Breast epithelium (tissue), 4 donors: Measurements from ENCODE around the gene TRPM2. TPM values are rescaled to one million over a fixed set of nuclear protein-coding genes. Genes with fewer than 3 reads are reported as not detected.
A peak's percentile ranks its signal among the peaks of the same experiment; 100 is the strongest.

Source experiments
- DNase-seq, 2 donors: peaks; one replicate each; pipeline ENCODE4 v3.0.0-alpha.2; 2019; ENCODE audit warnings: low spot score in 2 of 2
- H3K27ac ChIP-seq, 2 donors: fragments of 200-600 bp; sonication (generic) in 1 of 2; one replicate each; pipeline ENCODE4 v1.5.1; 2016 to 2019; ENCODE audit warnings: mild to moderate bottlenecking in 1 of 2
- H3K27me3 ChIP-seq, 2 donors: fragments of 200-600 bp; sonication (generic) in 1 of 2; one replicate each; pipeline versions ENCODE4 v1.5.1 to v1.6.0; 2017 to 2019; ENCODE audit warnings: control low read depth in 1 of 2, mild to moderate bottlenecking in 1 of 2
- H3K36me3 ChIP-seq: fragments of 200-600 bp; one replicate; pipeline ENCODE4 v1.5.1; 2019
- H3K4me1 ChIP-seq, 2 donors: fragments of 200-600 bp; sonication (generic); one replicate each; pipeline ENCODE4 v1.5.1; 2016 to 2019; ENCODE audit warnings: control low read depth in 1 of 2
- H3K4me3 ChIP-seq, 3 donors: fragments of 200-600 bp; sonication (generic); 1 replicate in 2 of 3; 2 replicates in 1 of 3; pipeline ENCODE4 v1.5.1; 2016 to 2019; ENCODE audit warnings: mild to moderate bottlenecking in 3 of 3, moderate library complexity in 2 of 3
- H3K9me3 ChIP-seq, 2 donors: fragments of 200-600 bp; sonication (generic) in 1 of 2; one replicate each; pipeline ENCODE4 v1.5.1; 2016 to 2019; ENCODE audit warnings: control low read depth in 1 of 2
- CTCF ChIP-seq, 3 donors: fragments of 450-650 bp; IDR thresholded peaks; one replicate each; pipeline ENCODE4 v1.5.1; 2016 to 2017; ENCODE audit warnings: antibody characterized with exemption in 3 of 3, mild to moderate bottlenecking in 3 of 3, moderate library complexity in 3 of 3
- POLR2A ChIP-seq: fragments of 450-650 bp; IDR thresholded peaks from one replicate; pipeline ENCODE4 v1.6.1; 2016; ENCODE audit warnings: antibody characterized with exemption, mild to moderate bottlenecking, moderate library complexity
- POLR2AphosphoS5 ChIP-seq, 3 donors: sonication (generic); formaldehyde crosslinking; IDR thresholded peaks; one replicate each; pipeline ENCODE4 v1.6.1; 2017; ENCODE audit warnings: antibody characterized with exemption in 3 of 3
- intact Hi-C: fragments of 100-400 bp; cut with DNase I; formaldehyde crosslinking; loops from one replicate; pipeline ENCODE4 v1.15.1; 2023; ENCODE audit warnings: low total_unique reads
- total RNA-seq, 3 donors: library from RNA; depleted of rRNA; stranded (reverse); fragments of >200 nt; gene quantifications; one replicate each; pipeline ENCODE4 v1.1.0, GENCODE V29; 2016

TRPM2 gene
- total RNA-seq, 3 donors from 2014 or later: 4.3 to 7.9 (median 7.2) TPM

- Histone ChIP-seq H3K36me3 (no peaks in the 10 kb centered on the region), H3K4me3 (no peak overlapping the region), H3K9me3 (peaks cover 23 to 41% of the 10 kb centered on the region in 2 donors), H3K4me1 (no peaks in the 10 kb centered on the region), H3K27me3 (peaks cover 0 to 12% of the 10 kb centered on the region in 2 donors), H3K27ac (no peak overlapping the region)
- TF ChIP-seq POLR2A: no peak
- TF ChIP-seq POLR2AphosphoS5 (IDR thresholded peaks at IDR 0.05): no peak
- TF ChIP-seq CTCF (IDR thresholded peaks at IDR 0.05): no peak
- no peak for DNase-seq
- intact Hi-C loops: no loop called here
These were observed 35.9 kb downstream of the TRPM2 start for GRCh38 chr21:44389335-44389734.

- no peaks in the 10 kb centered on the region for H3K4me1 ChIP-seq
- no peak overlapping the region for H3K4me3 ChIP-seq
- TF ChIP-seq POLR2A (no peak), POLR2AphosphoS5 (IDR thresholded peaks at IDR 0.05) (no peak), CTCF (IDR thresholded peaks at IDR 0.05) (no peak)
- DNase-seq: peak in 1 of 2 donors; percentile 1
- peaks cover 14 to 27% of the 10 kb centered on the region in 2 donors for H3K9me3 ChIP-seq
- intact Hi-C loops: no loop called here
- no peaks in the 10 kb centered on the region for H3K36me3 ChIP-seq
- peaks cover 0 to 22% of the 10 kb centered on the region in 2 donors for H3K27me3 ChIP-seq
- no peak overlapping the region for H3K27ac ChIP-seq
These were observed 37.5 kb downstream of the TRPM2 start for GRCh38 chr21:44390886-44391285.

GRCh38 chr21:44391345-44392091, 38.1 kb downstream of the TRPM2 start:
- Histone ChIP-seq H3K9me3 (peaks cover 10 to 20% of the 10 kb centered on the region in 2 donors), H3K27me3 (peaks cover 0 to 22% of the 10 kb centered on the region in 2 donors), H3K36me3 (no peaks in the 10 kb centered on the region), H3K4me1 (no peaks in the 10 kb centered on the region), H3K4me3 (no peak overlapping the region), H3K27ac (no peak overlapping the region)
- intact Hi-C loops: no loop called here
- TF ChIP-seq POLR2AphosphoS5 (IDR thresholded peaks at IDR 0.05) (no peak), CTCF (IDR thresholded peaks at IDR 0.05) (no peak), POLR2A (no peak)
- no peak for DNase-seq

- no peak overlapping the region for H3K27ac ChIP-seq
- no peaks in the 10 kb centered on the region for H3K36me3 ChIP-seq
- intact Hi-C loops: no loop called here
- peaks cover 0 to 22% of the 10 kb centered on the region in 2 donors for H3K27me3 ChIP-seq
- DNase-seq: no peak
- H3K4me1 ChIP-seq: no peaks in the 10 kb centered on the region
- TF ChIP-seq CTCF (IDR thresholded peaks at IDR 0.05): no peak
- no peak for TF ChIP-seq POLR2AphosphoS5 (IDR thresholded peaks at IDR 0.05)
- TF ChIP-seq POLR2A: no peak
- H3K4me3 ChIP-seq: no peak overlapping the region
- peaks cover 4 to 15% of the 10 kb centered on the region in 2 donors for H3K9me3 ChIP-seq
These were observed 38.8 kb downstream of the TRPM2 start for GRCh38 chr21:44392185-44392584.

- peaks cover 2 to 10% of the 10 kb centered on the region in 2 donors for H3K9me3 ChIP-seq
- no peak for DNase-seq
- no peaks in the 10 kb centered on the region for H3K36me3 ChIP-seq
- intact Hi-C loops: no loop called here
- TF ChIP-seq CTCF (IDR thresholded peaks at IDR 0.05) (no peak), POLR2A (no peak), POLR2AphosphoS5 (IDR thresholded peaks at IDR 0.05) (no peak)
- H3K27ac ChIP-seq: no peak overlapping the region
- H3K27me3 ChIP-seq: peaks cover 0 to 22% of the 10 kb centered on the region in 2 donors
- H3K4me3 ChIP-seq: no peak overlapping the region
- H3K4me1 ChIP-seq: no peaks in the 10 kb centered on the region
These were observed 39.5 kb downstream of the TRPM2 start for GRCh38 chr21:44392916-44393315.
